ENCODE results near the gene HK2. TPM values are rescaled to one million over a fixed set of nuclear protein-coding genes. Genes with fewer than 3 reads are reported as not detected.
"Not testable (repeated sequence)": the region's sequence is repeated elsewhere in the genome, so short reads cannot be mapped to it uniquely, and the experiment has no call there.

HK2 gene
- total RNA-seq, 1 donor from 2014 or later, result 15.5 TPM

DNA sequence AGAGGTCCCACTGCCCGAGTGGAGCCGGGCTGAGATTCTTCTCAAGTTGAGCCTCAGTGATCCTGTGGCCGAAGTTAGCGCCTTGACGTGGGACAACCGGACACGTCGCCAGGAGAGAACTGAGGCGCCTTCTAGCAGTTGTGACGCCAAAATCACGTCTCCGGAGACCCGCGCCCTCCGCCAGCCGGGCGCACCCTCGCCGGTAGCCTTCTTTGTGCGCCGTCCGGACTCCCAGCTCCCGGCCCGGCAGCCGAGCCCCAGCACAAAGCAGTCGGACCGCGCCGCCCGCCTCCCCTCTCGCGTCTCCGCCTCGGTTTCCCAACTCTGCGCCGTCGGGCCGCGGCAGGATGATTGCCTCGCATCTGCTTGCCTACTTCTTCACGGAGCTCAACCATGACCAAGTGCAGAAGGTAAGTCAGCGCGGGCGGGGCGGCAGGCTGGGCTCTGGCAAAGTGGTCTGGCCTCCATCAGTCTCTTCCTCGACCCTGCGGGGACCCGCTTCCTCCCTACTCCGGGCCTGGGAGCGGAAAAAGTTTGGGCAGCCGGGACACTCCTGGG, 386 bp downstream of the HK2 start:
- not testable (repeated sequence) for DNase-seq (ENCODE audit: low spot score)
- intact Hi-C loops (cut with DNase I), result loop anchor here (5.0 kb wide), 2 partner anchors 38 to 117 kb away; no protein-coding TSS in a partner anchor

DNA sequence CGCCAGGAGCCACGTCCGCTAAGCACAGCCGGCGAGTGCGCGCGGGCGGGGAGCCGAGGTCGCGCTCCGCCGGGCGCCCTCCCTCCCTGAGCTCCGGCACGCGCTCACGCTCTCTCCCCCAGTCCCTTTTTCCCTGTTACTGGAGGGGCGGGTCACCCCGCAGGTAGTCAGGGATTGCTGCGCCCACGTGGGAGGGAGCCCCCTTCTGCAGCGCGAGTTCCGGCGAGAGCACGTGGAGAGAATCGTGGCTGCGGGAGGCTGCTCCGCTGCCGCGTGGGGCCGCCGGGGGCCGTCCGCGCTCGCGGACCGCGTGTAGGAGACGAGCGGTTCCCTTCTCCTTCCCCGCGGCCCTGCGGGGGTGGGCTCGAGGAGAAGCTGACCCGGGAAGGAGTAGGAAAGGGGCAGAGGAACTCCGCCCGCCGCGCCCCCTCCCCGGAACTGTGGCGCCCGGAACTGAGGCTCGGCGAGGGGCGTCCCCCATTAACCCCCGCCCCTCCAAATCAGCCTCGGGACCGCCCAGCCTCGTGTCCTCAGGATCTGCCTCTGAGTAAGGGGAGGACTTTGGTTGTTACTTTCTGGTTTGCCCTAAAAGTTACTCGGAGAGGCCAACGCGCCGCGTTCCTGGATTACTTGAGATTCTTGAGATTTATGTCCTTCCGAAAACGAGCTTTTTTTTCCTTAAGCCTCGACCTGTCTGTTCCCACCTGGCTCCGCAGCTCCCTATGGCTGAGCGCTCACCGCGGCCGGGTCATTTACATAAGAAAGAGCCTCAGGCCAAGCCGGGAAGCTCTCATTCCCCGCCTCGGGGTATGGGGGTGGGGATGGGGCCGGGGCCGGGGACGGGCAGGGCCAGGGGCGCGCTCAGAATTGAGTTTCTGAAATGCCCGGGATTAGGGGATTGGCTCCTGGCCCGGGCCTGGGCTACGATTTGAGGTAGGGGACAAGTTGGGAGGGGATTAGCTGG, 1.1 kb downstream of the HK2 start:
- intact Hi-C loops (cut with DNase I), result loop anchor here (5.0 kb wide), 2 partner anchors 37 to 118 kb away; no protein-coding TSS in a partner anchor

DNA sequence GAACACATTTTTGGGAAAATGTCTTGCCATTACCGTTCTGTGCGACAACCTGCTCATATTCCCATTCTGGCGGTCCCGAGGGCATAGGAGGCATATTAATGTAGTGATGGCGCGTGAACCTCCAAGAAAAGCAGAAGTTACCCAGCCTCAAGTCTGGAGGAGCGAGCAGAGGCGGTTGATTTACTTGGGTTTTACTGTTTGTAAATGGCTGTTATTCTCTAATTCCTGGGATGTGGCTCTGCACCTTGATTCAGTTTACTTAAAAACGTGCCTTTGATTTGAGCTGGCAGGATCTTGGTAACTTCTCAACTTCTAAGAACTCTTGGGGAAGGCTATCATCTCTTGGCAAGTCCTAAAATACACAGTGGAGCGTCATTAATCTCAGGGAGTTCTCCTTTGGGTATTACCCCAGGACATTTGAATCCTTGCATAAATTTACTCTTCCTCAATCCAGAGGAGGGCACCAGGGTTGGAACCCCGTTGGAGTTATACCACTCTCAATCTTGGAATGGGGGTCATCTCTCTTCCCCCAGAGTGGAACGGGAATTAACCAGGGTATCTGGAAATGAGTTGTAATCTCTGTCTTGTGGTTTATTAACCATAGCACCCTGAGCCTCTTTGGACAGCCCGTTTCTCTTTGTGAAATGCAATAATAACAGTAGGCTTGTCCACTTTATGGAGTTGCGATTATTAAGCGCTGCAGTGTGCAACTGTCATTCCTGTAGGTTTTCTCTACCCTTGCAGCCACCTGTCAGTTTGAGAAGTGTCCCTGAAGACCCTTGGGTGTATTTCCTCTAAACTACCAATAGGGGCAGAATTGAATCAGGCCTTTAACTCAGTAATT, 2.1 kb downstream of the HK2 start:
- intact Hi-C loops (cut with DNase I), result no loop called here
- DNase-seq (ENCODE audit: low spot score), result no peak

More for the DNA sequence above, 1.1 kb downstream of the HK2 start:
- no peak for DNase-seq (ENCODE audit: low spot score)

DNA sequence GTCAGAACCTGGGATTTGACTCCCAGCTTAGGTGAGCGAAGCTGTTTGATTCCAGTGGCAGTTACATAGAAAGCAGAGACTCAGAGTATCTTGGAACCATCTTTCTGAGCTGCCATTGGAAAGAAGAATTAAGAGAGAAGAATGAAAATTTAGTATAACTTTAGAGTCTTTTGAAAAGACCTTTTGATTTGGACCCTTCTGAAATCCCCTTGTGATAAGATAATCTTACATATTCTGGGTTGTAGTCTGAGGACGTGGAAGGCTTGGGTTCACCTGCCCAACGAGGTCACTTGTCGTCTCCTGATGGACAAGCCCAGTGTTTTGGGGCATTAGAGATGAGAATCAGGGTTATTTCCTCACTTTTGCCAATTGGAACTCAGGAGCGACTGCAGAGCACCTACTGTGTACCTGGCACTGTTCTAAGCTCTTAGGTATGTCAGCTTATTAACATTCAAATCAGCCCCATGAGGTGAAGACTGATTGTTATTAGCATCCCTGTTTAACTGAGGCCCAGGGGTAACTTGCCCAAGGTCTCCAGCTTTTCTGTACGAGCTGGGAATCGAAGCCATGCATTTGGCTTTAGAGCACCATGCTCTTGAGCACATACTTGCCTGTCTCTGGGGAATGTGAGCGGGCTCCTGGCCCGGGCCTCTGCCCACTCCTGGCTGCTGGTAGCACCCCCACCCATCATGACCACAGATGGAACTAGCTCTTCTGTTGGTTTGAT, 2.9 kb downstream of the HK2 start:
- DNase-seq (ENCODE audit: low spot score), result no peak
- intact Hi-C loops (cut with DNase I), result no loop called here

DNA sequence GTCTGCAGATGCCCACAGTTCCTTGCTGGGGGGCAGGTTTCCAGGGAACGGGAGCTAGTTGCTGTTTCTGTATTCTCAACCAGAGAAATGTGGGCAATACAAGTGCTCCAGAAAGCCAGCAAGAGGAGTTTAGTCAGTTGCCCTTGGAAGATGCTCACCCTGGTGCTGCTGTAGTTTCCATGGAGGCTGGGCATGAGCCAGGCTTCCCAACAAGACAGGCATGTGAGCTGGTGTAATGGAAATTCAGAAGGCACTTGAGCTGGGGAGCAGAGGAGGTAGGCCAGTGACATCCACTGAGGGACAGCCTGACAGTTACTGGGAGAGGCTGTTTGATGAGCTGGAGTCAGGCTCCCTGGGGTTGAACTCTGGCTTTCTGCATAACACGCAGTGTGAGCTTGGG, 7.7 kb downstream of the HK2 start:
- intact Hi-C loops (cut with DNase I), result no loop called here
- no peak for DNase-seq (ENCODE audit: low spot score)

DNA sequence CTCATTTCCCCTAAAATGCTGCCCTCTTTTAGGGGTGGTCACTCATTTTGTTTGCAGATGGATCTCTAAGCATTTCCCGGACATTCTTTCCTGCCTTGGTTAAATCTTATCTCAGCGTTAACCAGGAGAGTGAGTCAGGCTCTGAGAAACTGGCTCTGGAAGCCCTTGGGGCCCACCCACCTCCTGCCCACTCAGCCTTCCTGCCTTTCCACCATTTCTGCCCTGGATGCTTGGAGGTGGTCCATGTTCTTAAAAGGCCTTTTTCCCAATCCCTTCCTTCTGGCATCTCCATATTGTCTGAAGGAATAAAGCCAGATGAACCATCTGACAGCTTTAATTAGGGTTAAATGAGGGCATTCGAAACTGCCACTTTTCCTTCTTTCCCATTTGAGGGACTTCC, 9.5 kb downstream of the HK2 start:
- DNase-seq (ENCODE audit: low spot score), result no peak
- intact Hi-C loops (cut with DNase I), result no loop called here

DNA sequence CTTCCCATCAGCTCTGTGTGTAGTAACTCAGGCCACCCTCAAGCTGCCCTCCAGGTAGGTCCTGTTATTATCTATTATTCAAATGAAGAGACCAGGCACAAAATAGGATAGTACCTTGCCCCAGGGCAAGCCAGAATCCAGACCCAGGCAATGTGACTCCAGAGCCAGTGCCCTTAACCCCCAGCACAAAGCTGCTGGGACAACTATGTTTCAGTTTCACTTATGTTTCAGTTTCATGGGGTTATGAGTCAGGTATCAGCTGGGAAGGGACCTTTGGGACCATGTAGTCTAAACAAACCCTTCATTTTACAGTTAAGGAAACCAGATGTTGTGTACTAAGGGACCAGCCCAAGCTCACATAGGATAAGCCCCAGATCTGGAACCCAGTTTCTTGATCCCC, 10.0 kb downstream of the HK2 start:
- intact Hi-C loops (cut with DNase I), result loop anchor here (2.0 kb wide), 1 partner anchor 25 kb away; no protein-coding TSS in a partner anchor

DNA sequence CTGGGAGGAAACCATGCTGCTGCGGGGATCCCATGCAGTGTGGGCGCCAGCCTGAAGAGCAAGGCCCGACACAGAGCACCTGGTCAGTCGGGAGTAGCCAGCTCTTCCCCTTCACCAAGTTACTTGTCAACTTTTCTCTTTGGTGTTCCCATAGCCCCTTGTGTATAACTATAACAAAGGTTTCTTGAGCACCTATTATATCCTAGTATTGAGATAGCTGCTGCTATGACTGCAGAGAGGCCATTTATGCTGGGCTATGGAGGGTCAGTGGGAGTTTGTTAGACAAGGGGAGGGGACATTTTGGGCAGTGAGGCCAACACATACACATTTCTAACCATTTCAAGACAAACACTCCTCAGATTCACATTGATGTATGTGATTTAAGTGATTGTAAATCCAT, 10.8 kb downstream of the HK2 start:
- intact Hi-C loops (cut with DNase I), result loop anchor here (2.0 kb wide), 1 partner anchor 24 kb away; no protein-coding TSS in a partner anchor
- DNase-seq (ENCODE audit: low spot score), result no peak

More for the DNA sequence above, 10.0 kb downstream of the HK2 start:
- no peak for DNase-seq (ENCODE audit: low spot score)

DNA sequence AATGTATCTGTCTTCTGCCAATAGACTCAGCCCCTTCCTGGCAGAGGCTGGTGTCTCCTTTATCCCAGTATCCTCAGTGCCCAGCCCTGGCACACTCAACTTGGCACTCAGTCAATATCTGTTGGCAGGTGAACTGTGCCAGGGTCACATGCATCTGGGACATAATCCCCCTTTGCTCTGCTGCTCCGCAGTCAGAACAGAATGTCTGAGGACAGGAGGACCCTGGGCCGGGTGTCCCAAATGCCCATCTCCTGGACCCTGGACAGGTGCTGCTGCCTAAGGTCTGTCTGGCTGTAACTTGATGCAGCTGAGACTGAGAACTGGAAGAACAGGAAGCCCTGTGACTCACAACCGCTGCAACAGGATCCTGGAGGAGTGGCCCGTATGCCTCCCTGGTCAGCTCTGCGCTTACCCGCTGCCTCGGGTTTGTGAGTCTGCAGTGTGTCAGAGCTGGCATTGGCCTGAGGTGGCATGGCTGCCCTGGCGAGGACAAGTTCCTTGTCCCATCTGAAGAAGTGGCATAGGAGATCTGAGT, 11.4 kb downstream of the HK2 start:
- intact Hi-C loops (cut with DNase I), result loop anchor here (2.0 kb wide), 1 partner anchor 24 kb away; no protein-coding TSS in a partner anchor
- DNase-seq (ENCODE audit: low spot score), result peak; percentile 94

DNA sequence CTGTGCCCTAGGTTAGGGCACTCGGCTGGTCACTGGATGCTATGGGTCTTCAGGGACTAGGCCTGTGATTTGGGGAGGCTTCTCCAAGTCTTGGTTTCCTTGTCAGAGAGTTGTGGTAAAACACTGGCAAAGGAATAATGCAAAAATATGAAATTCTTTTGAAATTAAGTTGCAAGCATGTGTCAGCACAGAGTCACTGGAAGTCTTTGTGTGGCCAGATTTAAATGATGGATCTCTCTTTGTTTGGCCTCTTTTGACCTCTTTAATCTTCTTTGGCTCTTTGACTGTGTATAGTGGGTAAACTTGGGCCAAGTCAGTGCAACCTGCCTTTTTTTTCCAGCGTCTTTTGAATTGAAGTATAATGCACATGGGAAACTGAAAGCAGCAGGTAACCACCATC, 12.1 kb downstream of the HK2 start:
- intact Hi-C loops (cut with DNase I), result loop anchor here (2.0 kb wide), 1 partner anchor 23 kb away; no protein-coding TSS in a partner anchor
- no peak for DNase-seq (ENCODE audit: low spot score)

DNA sequence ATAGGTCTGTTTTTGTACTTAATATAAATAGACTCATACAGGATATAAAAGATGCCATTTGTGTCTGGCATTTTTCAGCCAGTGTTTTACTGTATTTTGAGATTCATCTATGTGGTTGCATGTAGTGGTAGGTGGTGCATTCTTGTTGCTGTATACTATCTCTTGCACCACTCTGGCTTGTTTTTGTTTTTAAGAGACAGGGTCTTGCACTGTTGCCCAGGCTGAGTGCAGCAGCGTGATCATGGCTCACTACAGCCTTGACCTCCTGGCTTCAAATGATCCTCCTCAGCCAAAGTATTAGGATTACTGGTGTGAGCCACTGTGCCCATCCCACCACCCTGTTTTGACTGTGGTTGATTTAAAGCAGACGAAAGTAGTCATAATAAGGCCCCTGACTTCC, 12.6 kb downstream of the HK2 start:
- no peak for DNase-seq (ENCODE audit: low spot score)
- intact Hi-C loops (cut with DNase I), result no loop called here

DNA sequence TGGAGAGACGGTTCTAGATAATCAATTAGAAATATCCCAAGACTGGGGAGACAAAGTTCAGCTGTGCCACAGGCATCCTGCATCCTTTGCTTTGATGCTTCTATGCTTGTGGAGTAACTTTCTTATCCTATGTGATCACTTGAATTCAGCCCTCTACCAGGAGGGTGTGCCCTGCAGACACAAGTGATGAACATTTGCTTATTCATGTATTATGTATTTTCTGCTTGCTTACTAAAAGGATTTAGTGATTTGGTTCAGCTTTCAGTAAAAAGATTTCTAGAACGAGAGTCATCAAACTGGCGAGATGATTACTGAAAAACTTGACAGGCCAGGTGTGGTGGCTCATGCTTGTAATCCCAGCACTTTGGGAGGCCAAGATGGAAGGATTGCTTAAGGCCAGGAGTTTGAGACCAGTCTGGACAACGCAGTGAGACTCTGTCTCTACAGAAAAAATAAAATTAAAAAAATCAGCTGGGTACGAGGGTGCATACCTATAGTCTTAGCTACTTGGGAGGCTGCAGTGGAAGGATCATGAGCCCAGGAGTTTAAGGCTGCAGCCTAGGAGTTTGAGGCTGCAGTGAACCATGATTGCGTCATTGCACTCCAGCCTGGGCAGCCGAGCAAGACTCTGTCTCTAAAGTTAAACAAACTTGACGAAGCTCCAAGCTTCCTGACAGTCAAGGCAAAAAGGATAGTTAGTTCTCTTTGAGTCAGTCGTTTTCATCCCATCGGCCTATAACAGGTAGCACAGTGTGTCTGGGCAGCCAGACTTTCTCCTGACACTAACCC, 13.3 kb downstream of the HK2 start:
- intact Hi-C loops (cut with DNase I), result no loop called here

DNA sequence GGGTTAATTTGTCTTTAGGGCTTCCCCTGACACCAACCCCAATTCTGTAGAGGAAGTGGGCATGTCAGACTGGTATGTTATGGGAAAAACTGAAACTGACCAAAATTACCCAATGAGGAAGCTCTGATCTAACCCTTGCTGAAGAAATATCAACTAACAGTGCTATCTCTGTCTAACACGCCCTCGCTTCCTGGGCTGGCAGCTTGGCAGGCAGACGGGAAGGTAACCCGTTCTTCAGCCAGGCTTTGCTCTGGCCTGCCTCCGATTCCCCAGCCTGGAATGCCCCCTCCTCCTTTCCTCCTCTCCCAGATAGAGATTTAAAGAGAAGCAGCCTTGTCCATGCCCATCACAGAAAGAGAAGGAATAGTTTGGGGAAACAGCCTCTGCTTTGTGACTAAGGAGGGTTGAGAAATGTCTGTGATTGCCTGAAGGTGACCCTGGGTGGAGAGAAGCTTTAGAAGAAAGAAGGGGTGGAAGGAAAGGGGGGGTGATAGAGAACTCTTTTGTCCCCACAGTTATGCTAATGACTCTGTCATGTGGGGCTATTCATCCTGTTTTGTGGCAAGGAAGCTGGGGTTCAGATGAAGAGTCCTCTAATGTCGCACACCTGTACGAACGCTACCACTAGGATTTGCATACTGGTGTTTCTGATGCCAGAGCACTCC, 15.4 kb downstream of the HK2 start:
- DNase-seq (ENCODE audit: low spot score), result peak; percentile 82
- intact Hi-C loops (cut with DNase I), result no loop called here

More for the DNA sequence above, 13.3 kb downstream of the HK2 start:
- no peak for DNase-seq (ENCODE audit: low spot score)

DNA sequence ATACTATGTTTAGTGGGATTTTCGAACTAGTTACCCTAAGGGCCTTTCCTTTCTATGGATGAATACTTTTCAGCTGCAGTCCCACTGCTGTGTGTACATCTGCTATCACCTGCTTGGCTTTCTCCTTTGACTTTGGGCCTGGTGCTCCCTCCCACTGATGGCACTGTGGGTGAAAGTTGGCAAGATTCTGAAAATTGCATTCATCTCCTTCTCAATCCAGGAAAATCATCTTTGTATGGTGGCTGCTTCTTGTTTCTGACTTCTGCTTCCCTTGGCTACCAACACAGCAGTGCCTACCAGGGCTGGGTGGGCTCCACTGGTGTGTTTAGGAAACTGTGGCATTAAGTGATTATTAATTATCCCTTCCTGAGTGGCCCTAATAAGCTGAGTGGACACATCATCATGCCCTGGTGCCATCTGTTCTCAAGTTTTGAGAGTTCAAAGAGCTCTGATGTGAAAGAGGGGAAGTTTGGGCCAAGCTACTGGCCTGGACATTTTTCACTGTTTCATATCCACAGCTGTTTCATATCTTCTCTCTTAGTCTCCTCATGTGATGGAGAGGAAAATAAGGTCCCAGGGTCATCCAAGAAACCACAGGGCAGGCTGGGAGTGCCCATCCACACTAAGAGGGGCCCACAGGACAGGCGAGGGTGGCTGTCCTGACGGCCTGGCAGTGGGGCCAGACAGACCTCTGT, 16.7 kb downstream of the HK2 start:
- intact Hi-C loops (cut with DNase I), result no loop called here
- DNase-seq (ENCODE audit: low spot score), result no peak

DNA sequence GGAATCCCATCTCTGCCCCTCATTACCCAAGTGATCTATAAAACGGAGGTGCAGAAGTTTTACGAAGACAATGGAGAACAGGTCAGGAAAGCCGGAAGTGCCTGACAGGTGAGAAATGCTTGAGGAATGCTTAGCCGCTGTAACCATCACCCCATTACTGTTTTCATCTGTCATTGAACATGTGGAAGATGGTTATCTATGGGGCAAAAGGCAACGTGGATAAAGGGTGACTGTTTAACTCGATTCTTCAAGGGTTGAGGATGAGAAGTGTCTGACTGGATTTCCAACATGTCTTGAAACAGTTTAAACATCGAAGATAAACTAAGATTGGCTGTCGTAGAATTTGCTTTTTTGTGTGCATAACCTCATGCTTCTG, 17.3 kb downstream of the HK2 start:
- DNase-seq (ENCODE audit: low spot score), result no peak
- intact Hi-C loops (cut with DNase I), result no loop called here

DNA sequence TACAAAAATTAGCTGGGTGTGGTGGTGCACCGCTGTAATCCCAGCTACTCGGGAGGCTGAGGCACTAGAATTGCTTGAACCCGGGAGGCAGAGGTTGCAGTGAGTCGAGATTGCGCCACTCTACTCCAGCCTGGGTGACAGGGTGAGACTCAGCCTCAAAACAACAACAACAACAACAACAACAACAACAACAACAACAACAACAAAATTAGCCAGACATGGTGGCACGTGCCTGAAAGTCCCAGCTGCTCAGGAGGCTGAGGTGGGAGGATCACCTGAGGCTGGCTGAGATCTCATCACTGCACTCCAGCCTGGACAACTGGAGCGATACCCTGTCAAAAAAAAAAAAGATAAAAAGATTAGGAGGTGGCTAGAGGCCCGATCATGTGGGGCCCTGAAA, 19.4 kb downstream of the HK2 start:
- DNase-seq (ENCODE audit: low spot score); intact Hi-C loops (cut with DNase I): not testable (repeated sequence)

DNA sequence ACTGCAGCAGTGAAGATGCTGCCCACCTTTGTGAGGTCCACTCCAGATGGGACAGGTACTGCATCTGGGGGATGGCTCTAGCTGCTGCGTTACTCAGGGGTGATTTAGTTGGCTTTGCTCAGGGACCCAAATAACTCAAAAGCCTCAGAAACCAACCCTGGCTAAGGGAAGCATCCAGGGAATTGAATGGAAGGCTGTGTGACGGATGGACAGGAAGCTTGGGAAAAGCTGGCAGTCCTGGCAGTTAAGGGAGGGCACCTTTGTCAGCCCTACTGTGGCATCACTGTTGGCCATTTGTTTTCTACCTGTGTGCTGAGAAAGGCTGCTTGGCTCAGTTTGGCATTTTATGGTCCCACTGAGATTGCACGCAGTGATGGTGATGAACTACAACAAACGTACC, 20.5 kb downstream of the HK2 start:
- no peak for DNase-seq (ENCODE audit: low spot score)
- intact Hi-C loops (cut with DNase I), result no loop called here

Data from cardiac septum (tissue), 1 donor.